Measurements from ENCODE around the gene CCDC85C.

CCDC85C gene

GRCh38 chr14:99570544-99571302 lies 33.3 kb downstream of the CCDC85C start:
- DNase-seq = no peak

DNA sequence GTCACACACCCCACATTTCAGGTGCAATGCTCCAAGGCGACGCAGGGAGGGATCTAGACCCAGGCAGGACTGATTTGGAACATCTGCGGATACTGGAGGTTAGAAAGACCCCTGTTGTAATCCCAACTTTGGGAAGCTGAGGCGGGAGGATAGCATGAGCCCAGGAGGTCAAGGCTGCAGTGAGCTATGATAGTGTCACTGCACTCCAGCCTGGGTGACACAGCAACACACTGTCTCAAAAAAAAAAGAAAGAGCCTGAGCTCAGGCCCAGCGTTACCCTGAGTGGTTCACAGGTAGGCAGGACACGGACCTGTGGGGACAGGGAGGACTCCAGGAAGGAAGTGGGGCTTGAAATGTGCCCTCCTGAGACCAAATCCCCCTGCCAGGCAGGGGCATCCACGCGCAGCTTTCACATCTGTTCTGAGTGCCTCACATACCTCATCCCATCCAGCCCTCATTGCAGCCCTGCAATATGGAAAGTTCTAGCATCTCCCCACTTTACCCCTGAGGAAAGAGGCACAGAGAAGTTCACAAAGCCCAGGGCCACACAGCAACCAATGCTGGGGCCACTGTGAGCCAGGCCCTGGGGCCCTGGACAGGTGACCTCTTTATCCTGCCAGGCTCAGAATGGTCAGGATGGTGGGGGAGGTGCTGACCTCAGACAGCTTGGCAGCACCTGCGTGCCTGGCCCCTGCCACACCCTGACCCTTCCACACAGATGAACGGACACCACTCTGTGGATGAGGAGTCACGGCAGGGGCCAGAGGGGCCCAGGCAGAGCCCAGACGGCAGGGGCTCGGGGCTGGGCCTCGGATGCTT lies 34.1 kb downstream of the CCDC85C start:
- no peak for DNase-seq

GRCh38 chr14:99568567-99569560 lies 35.1 kb downstream of the CCDC85C start:
- DNase-seq = no peak

GRCh38 chr14:99566390-99567354 lies 37.3 kb downstream of the CCDC85C start:
- DNase-seq = no peak

DNA sequence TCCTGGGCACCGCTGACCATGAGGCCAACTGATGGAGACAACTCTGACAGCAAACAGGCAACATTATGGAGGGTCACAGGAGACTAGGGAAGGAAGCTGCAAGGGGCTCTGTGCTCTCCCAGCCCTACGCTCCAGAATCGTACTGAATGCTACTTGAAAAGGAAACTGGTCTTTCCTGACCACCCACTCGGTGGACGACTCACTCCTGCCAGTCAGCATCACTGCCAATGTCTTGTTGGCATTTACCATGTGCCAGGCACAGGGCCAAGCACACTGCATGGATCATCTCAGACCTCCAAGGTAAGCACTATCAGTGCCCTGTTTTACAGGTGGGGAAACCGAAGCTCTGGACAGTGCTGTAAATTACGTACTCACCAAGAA lies 38.0 kb downstream of the CCDC85C start:
- no peak for DNase-seq

- no peak for DNase-seq
These were observed 38.6 kb downstream of the CCDC85C start for GRCh38 chr14:99565383-99565782.

DNA sequence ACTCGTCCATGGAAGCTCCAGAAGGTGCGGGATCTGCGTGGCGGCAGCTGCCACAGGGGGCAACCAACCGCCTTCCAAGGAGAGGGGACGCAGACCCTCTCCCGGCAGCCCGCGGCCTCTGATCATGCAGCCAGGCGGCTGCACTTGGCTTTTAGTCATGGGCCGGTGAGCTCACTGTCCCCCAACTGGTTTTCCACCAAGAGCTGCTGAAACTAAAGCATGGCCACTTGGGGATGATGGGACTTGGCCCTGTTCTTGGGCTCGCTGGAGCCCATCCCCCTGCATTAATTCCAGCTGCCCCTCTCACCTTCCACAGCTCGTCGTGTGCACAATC lies 39.1 kb downstream of the CCDC85C start:
- no peak for DNase-seq

- no peak for DNase-seq
These were observed 39.6 kb downstream of the CCDC85C start for GRCh38 chr14:99564256-99564925.

DNA sequence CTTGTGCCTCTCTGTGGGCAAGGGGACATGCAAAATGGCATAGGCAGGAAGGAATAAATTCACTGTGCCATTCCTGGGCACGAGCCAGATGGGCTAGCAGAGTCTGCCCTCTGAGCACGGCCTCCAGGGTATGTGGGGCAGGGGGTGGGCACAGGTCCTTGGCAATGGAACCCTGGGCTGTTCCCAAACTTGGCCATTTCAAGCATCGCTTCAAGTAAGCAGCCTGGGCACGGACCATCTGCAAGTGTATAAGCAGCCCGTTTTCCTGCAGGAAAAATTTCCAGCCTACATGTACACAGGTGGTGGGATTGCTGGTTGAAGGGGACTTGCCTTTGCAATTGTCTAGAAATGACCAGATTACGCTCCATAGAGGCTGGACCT lies 40.3 kb downstream of the CCDC85C start:
- DNase-seq = no peak

GRCh38 chr14:99562856-99563748 lies 40.9 kb downstream of the CCDC85C start:
- DNase-seq = no peak

DNA sequence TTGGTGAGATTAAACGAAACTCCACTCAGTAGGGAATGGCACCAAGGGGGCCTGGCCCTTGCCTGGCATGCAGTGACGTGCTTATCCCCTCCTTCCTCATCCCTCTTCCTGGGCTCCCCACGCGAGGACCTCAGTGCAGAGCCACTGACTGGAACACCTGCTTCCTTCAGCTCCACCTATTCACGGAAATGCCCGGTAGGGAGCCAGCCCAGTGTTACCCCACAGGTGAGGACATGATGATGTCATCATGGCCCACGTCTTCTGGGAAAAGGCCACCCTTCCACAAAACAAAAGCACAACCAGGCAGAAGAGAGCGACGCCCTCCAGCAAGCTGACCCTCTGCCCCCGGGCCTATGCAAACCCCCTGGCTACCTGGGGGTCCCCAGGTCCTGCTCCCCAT lies 42.1 kb downstream of the CCDC85C start:
- no peak for DNase-seq

- no peak for DNase-seq
These were observed 42.9 kb downstream of the CCDC85C start for GRCh38 chr14:99560922-99561683.

- no peak for DNase-seq
These were observed 43.6 kb downstream of the CCDC85C start for GRCh38 chr14:99560403-99560802.

DNA sequence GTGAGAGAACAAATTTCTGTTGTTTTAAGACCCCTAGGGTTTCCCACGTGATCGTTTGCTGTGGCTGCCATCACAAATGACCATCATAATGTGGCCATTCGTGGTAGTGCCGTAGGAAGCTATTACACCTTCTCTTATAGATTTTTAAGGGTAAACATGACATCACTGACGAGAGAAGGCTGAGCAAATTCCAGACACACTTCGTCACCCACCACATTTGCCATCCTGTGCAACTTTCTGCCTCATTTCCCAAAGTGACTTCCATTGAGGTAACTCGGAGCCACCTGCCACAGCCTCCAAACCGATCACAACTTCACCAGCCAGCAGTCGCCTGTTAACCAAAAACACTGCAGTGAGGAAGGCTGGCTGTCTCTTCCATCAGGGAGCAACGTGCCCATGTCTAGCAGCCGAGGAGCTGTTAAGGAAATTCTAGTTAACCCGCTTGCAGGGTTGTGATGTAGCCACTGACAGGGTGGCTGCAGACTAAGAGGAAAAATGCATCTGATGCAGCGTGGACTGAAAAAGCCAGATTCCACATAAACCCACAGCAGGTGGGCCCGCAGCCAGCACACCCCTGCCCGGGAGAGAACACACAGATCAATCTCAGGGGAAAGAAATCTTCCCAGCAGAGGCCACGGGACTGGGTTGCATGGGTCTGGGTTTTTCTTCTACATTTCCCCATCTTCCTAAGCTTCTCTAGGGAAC lies 44.6 kb downstream of the CCDC85C start:
- DNase-seq = no peak

DNA sequence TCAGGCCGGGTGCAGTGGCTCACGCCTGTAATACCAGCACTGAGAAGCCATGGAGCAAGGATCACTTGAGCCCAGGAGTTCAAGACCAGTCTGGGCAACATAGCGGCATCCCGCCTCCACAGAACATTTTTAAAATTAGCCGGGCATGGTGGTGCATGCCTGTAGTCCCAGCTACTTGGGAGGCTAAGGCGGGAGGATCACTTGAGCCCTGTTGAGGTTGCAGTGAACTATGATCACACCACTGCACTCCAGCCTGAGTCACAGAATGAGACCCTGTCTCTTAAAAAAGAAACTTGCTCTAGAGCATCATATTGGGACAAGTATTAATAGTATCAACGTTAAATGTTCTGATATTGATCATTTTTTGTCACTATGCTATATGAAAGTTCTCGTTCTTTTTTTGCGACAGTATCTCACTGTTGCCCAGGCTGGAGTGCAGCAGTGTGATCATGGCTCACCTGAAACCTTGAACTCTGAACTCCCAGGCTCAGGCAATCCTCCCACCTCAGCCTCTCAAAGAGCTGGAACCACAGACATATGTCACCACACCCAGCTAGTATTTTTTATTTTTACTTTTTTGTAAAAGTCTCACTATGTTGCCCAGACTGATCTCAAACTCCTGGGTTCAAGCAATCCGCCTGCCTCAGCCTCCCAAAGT lies 47.7 kb downstream of the CCDC85C start:
- no peak for DNase-seq

DNA sequence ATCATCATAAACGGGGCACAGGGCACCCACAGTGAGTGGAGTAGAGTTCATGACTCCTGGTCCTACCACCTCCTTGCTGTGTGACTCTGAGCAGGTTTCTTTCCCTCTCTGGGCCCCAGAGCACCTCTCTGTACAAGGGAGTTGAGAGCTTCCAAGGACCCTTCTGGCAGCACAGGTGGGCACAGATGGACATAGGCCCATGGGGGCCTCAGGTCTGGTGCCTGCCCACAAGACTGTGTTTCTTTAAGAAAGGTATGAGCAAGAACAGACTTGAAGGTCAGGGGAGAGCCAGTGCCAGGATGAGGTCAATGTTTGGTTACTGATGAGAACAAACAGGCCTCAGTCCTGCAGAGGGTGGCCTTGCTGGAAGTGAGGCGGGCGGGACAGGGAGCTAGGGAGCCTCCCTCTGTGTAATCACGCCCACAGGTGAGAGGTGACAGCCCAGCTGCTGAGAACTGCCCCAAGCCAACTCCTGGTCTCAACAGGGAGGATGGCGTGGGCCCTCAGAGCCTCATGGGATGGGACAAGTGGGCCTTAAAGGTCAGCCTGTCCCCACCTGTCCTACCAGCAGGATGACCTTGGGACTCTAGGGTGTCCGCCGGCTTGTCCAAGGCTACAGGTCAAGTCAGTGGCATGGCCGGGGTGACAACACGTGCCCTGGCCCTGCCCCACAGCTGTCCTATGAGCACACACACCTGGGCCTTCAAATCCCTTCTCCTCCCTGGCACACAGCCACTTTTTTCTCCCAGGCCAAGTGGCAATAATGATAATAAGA lies 49.1 kb downstream of the CCDC85C start:
- DNase-seq = no peak

GRCh38 chr14:99554184-99554583 lies 49.8 kb downstream of the CCDC85C start:
- DNase-seq = no peak
